BE2C (cell line): Measurements from ENCODE around the gene DOK7.

ENCODE experiments used
- DNase-seq: peaks from one replicate; pipeline ENCODE4 v3.0.0-alpha.2; 2020
- H3K27me3 ChIP-seq: fragments of 250-450 bp; sonication (Bioruptor Pico); 2 replicates; pipeline ENCODE4 v1.5.1; 2020; ENCODE audit warnings: mild to moderate bottlenecking
- H3K36me3 ChIP-seq: fragments of 250-450 bp; sonication (Bioruptor Pico); 2 replicates; pipeline ENCODE4 v1.5.1; 2020; ENCODE audit warnings: mild to moderate bottlenecking
- H3K4me1 ChIP-seq: fragments of 250-450 bp; sonication (Bioruptor Pico); 2 replicates; pipeline ENCODE4 v1.5.1; 2020
- H3K4me3 ChIP-seq: 2 replicates; pipeline ENCODE4 v1.5.1; 2011; ENCODE audit warnings: low read depth, low read length
- H3K9me3 ChIP-seq: fragments of 250-450 bp; sonication (Bioruptor Pico); 2 replicates; pipeline ENCODE4 v1.5.1; 2020
- TF ChIP-seq, protein P1 (sequence below): IDR thresholded peaks from 2 replicates; pipeline ENCODE4 v1.5.1; 2012; ENCODE audit warnings: mild to moderate bottlenecking, low read depth, low read length

DOK7 gene

DNA sequence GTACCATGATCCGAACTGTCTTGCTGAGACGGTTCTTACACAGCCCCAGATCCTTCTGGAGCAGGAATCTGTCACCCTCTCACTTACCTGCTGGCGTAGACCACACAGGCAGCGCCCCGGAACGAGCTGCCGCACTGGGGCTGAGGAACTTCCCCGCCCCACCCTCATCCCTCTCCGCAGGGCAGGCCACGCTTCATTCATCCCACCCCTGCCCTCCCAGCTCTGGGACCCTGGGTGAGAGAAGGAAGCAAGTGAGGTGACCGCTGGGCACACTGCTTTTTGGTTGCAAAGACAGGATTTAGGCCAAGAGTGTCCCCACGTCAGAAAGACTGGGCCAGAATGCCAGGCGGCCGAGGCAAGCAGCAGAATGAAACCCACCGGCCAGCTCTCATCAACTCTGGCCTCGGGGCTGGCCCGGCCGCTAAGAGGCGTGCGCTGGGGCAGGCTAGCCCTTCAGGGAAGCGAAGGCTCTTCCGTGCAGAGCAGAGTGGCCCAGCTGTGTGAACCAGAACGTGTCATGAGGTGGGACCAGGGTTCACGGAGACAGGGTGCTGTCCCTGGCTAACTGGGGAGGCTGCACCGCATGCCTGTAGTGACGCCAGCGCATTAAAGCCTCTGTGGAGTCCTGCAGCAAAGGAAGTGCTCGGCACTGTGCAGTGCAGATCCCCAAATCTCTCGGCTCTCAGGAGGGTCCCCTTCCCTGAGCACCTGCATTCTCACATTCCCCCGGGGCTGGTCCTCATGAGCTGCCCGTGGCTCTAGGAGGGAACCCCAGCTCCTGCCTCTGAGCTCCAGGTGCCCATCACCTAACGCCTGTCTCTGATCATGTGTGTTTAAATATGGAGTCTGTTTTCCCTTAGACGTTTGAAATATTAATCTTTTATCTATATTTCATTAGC is 62.7 kb downstream of the DOK7 start:
- H3K9me3 ChIP-seq, result no peaks in the 10 kb centered on the region
- no peak overlapping the region for H3K4me3 ChIP-seq
- H3K36me3 ChIP-seq, result peaks cover 49% of the 10 kb centered on the region
- no peak for DNase-seq
- no peaks in the 10 kb centered on the region for H3K27me3 ChIP-seq
- peaks cover 2% of the 10 kb centered on the region; the same call in 1 of the 2 replicates for H3K4me1 ChIP-seq
- TF ChIP-seq, protein P1, sequence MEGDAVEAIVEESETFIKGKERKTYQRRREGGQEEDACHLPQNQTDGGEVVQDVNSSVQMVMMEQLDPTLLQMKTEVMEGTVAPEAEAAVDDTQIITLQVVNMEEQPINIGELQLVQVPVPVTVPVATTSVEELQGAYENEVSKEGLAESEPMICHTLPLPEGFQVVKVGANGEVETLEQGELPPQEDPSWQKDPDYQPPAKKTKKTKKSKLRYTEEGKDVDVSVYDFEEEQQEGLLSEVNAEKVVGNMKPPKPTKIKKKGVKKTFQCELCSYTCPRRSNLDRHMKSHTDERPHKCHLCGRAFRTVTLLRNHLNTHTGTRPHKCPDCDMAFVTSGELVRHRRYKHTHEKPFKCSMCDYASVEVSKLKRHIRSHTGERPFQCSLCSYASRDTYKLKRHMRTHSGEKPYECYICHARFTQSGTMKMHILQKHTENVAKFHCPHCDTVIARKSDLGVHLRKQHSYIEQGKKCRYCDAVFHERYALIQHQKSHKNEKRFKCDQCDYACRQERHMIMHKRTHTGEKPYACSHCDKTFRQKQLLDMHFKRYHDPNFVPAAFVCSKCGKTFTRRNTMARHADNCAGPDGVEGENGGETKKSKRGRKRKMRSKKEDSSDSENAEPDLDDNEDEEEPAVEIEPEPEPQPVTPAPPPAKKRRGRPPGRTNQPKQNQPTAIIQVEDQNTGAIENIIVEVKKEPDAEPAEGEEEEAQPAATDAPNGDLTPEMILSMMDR, result no peak

DNA sequence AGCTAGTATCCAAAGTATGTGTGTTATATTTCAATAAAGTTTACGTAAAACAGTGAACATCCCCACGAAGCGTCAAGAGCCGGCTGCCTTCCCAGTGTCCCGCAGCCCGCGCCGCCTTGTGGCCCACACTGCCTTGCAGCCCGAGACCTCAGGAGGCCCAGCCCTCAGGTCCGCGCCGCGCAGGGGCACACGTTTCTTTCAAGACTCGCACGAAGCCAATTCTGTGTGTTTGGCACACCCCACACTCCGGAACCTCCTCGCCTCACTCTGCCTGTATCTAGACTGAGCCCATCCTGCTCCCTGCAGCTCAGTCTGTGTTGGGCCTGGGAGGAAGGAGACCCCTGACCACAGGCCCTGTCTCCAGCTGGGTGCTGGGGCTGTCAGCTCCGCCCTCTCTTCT is 63.4 kb downstream of the DOK7 start:
- H3K4me1 ChIP-seq, result peaks cover 2% of the 10 kb centered on the region; the same call in 1 of the 2 replicates
- no peaks in the 10 kb centered on the region for H3K9me3 ChIP-seq
- H3K4me3 ChIP-seq, result no peak overlapping the region
- TF ChIP-seq, protein P1, result no peak
- H3K36me3 ChIP-seq, result peaks cover 42% of the 10 kb centered on the region
- no peaks in the 10 kb centered on the region for H3K27me3 ChIP-seq
- no peak for DNase-seq

DNA sequence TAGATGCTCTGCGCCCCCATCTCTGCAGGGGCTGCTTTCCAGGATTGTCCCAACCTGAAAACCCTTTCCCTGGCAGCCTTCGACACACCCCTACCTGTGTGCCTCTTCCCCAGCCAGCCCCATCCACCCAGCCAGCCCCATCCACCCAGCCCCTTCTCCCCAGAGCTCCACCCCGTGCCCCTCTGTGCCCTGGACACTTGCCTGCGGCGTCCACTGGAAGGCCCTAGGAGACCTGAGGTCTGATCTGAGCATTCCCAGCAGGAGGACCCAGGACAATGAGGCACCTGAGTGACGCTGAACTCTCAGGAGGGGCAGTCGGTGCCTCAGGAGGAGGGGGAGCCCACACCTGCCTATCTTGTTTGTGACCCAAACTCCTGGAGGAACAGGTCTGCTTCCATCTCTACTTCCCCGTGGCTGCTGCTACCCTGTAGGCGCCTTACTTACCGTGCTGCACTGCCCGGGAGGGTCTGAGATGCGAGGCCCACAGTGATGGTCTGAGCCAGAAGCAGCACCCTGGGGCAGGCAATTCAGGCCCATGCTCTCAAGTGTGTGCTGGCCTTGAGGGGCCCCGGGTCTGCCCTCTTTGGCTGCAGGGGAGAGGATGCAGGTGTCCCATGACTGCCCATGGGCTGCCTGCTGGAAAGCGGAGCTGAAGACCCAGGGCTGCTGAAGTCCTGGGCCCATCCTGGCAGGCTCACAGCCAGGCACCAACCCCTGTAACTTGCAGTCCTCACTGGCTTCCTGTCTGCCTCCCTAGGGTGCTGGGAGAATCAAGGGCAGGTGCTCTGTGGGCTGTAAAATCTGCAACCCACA is 64.2 kb downstream of the DOK7 start:
- Histone ChIP-seq H3K4me3 (no peak overlapping the region), H3K4me1 (peaks cover 2% of the 10 kb centered on the region; the same call in 1 of the 2 replicates), H3K9me3 (no peaks in the 10 kb centered on the region), H3K27me3 (no peaks in the 10 kb centered on the region), H3K36me3 (peaks cover 34% of the 10 kb centered on the region)
- no peak for DNase-seq
- TF ChIP-seq, protein P1, result no peak

DNA sequence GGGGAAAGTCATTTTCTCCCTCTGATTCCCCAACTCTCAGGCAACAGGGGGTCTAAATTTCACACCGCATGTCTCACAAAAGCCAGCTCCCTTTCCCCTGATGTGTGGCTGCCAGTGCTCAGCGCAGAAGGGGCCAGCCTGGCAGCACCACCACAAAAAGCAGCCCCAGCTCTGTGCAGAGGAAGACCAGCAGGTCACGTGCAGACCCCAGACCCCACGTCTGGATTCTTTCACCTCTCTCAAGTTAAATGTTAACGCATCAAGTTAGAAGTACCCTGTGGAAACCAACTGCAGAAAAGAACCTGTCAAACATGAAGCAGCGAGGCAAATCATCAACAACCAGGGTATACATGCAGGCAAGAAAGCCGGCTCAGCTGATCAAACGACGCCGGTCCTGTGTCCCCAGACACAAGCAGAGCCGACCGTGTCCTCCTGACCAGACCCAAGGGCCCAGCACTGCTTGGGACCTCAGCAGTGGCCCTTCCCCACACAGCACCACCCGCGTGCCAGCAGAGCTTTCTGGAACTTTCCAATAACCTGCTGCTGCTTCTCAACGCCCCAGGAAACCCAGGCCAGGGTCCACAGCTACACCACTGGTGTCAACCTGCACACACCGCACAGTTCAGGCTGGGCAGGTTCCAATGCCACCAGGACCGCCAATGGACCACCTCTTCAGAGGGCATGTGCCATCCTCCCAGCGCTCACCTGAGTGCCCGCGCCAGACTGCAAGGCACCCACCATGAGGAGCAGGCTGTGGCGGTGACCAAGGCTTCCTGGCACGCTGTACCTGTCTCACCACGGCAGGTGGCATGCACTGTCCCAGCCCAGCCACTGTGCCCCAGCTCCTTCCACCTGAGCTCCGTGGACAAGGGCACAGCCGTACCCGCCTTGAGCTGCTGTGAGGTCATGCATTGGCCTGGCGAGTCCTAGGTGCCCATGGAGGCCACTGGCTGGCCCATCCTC is 65.1 kb downstream of the DOK7 start:
- Histone ChIP-seq H3K4me3 (no peak overlapping the region), H3K27me3 (no peaks in the 10 kb centered on the region), H3K36me3 (peaks cover 29% of the 10 kb centered on the region), H3K4me1 (peaks cover 2% of the 10 kb centered on the region; the same call in 1 of the 2 replicates), H3K9me3 (no peaks in the 10 kb centered on the region)
- TF ChIP-seq, protein P1, result no peak
- DNase-seq, result no peak

DNA sequence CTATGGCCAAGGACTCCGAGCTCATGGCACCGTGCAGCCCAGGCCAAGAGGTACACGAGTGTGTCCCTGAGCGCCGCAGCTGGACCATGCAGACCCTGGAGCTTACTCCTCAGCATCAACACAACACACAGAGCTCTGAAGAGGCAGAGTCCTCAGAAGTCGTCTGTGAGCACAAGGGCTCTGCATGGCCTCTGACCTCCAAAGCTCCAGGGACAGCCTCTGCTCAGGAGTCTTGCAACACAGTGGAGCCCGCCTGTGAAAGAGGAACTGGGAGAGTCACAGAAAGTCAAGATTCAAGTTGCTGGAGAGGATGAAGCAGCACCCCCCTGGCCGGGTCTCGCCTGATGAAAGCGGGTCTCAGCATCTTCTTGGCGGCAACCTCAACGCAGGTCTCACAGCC is 66.3 kb downstream of the DOK7 start:
- H3K4me1 ChIP-seq, result peaks cover 2% of the 10 kb centered on the region; the same call in 1 of the 2 replicates
- H3K9me3 ChIP-seq, result no peaks in the 10 kb centered on the region
- no peaks in the 10 kb centered on the region for H3K27me3 ChIP-seq
- peaks cover 18% of the 10 kb centered on the region for H3K36me3 ChIP-seq
- TF ChIP-seq, protein P1, result no peak
- DNase-seq, result no peak
- H3K4me3 ChIP-seq, result no peak overlapping the region
